MCF 10A (cell line): ENCODE measurements around the gene PLA2G4E. TPM values are rescaled to one million over a fixed set of nuclear protein-coding genes. Genes with fewer than 3 reads are reported as not detected.

ENCODE experiments used
- BruUV-seq: library from RNA; stranded (reverse); fragments of 400-500 nt; replicated peaks from 2 replicates; lab custom pipeline; 2021; lab: Mats Ljungman, UMichigan
- CTCF ChIA-PET: fragments of 300-600 bp; sonication (Branson Sonifier 250); formaldehyde crosslinking; extraction: SDS; loops from one replicate; lab custom pipeline; 2021; ENCODE audit warnings: antibody characterized with exemption, inconsistent platforms; lab: Yijun Ruan, JAX
- POLR2A ChIA-PET: fragments of 300-600, 350-650 bp; sonication (Branson Sonifier 250); formaldehyde crosslinking; extraction: SDS; loops from one replicate; lab custom pipeline; 2020; ENCODE audit warnings: antibody characterized with exemption, inconsistent platforms; lab: Yijun Ruan, JAX
- DNase-seq: peaks from one replicate; pipeline ENCODE4 v3.0.0-alpha.2; 2018; ENCODE audit not compliant: unreplicated experiment
- H3K27ac Mint-ChIP-seq: one replicate; pipeline ENCODE4 v1.8.0; 2022; ENCODE audit warnings: mild to moderate bottlenecking, low read depth, mixed read lengths; ENCODE audit not compliant: unreplicated experiment
- H3K27me3 Mint-ChIP-seq: one replicate; pipeline ENCODE4 v1.8.0; 2022; ENCODE audit warnings: mixed read lengths; ENCODE audit not compliant: insufficient read depth, unreplicated experiment
- H3K36me3 Mint-ChIP-seq: one replicate; pipeline ENCODE4 v1.8.0; 2022; ENCODE audit warnings: mild to moderate bottlenecking, moderate library complexity, mixed read lengths; ENCODE audit not compliant: insufficient read depth, unreplicated experiment
- H3K4me1 Mint-ChIP-seq: one replicate; pipeline ENCODE4 v1.8.0; 2022; ENCODE audit warnings: mixed read lengths; ENCODE audit not compliant: insufficient read depth, unreplicated experiment
- H3K4me3 Mint-ChIP-seq: one replicate; pipeline ENCODE4 v1.8.0; 2022; ENCODE audit warnings: mild to moderate bottlenecking, moderate library complexity, mixed read lengths; ENCODE audit not compliant: unreplicated experiment
- H3K9me3 Mint-ChIP-seq: one replicate; pipeline ENCODE4 v1.8.0; 2022; ENCODE audit warnings: mixed read lengths; ENCODE audit not compliant: unreplicated experiment
- intact Hi-C: fragments of 100-400 bp; cut with micrococcal nuclease; formaldehyde crosslinking; loops from 2 replicates; pipeline ENCODE4 v1.14.1; 2022
- total RNA-seq: library from RNA; stranded (reverse); gene quantifications from 2 replicates; pipeline ENCODE4 v1.2.3, GENCODE V29; 2022
- TF ChIP-seq, protein P1 (sequence below): fragments of 200-600 bp; IDR thresholded peaks from one replicate; pipeline ENCODE4 v1.8.0; 2022; ENCODE audit warnings: antibody characterized with exemption, mild to moderate bottlenecking; ENCODE audit not compliant: unreplicated experiment

The PLA2G4E gene
- total RNA-seq, 1 experiment from 2014 or later: 0.12 TPM

DNA sequence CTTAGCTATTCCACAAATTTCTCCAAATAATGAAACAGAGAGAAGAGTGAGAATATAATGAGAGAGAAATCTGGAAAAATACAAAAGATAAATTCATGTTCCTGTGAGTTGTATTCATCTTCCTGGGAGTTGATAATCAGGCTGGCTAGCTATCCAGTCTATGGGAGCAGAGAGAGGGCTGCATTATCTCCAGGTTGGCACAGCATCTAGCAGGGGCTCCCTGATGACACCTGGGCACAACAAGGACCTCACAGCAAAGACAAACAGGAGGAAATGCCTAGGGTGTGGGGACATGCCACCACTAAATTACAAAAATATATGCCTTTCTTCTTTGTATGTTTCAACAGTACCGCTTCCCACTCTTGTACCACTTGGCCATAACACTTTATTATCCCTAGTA, 50.4 kb downstream of the PLA2G4E start:
- no peaks in the 10 kb centered on the region for H3K9me3 Mint-ChIP-seq
- intact Hi-C loops: loop anchor here (5.0 kb wide), 3 partner anchors 87 to 198 kb away; partner anchors contain the start of genes JMJD7 and MAPKBP1
- no peaks in the 10 kb centered on the region for H3K36me3 Mint-ChIP-seq
- peaks cover 46% of the 10 kb centered on the region for H3K4me1 Mint-ChIP-seq
- ChIA-PET CTCF (interaction anchor here (0.7 to 1.7 kb wide), 4 partner anchors 15 to 197 kb away, joined by 3 to 7 read pairs (median 5); partner anchors contain the start of gene MAPKBP1), POLR2A (interaction anchor here (0.8 to 3.6 kb wide), 5 partner anchors 9 to 305 kb away, joined by 3 to 24 read pairs (median 3); no protein-coding TSS in a partner anchor)
- no TSS peak for BruUV-seq
- DNase-seq: no peak
- H3K4me3 Mint-ChIP-seq: peak overlapping the region; percentile 31
- H3K27me3 Mint-ChIP-seq: no peaks in the 10 kb centered on the region
- H3K27ac Mint-ChIP-seq: peak overlapping the region; percentile 66
- TF ChIP-seq, protein P1, sequence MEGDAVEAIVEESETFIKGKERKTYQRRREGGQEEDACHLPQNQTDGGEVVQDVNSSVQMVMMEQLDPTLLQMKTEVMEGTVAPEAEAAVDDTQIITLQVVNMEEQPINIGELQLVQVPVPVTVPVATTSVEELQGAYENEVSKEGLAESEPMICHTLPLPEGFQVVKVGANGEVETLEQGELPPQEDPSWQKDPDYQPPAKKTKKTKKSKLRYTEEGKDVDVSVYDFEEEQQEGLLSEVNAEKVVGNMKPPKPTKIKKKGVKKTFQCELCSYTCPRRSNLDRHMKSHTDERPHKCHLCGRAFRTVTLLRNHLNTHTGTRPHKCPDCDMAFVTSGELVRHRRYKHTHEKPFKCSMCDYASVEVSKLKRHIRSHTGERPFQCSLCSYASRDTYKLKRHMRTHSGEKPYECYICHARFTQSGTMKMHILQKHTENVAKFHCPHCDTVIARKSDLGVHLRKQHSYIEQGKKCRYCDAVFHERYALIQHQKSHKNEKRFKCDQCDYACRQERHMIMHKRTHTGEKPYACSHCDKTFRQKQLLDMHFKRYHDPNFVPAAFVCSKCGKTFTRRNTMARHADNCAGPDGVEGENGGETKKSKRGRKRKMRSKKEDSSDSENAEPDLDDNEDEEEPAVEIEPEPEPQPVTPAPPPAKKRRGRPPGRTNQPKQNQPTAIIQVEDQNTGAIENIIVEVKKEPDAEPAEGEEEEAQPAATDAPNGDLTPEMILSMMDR: no peak

DNA sequence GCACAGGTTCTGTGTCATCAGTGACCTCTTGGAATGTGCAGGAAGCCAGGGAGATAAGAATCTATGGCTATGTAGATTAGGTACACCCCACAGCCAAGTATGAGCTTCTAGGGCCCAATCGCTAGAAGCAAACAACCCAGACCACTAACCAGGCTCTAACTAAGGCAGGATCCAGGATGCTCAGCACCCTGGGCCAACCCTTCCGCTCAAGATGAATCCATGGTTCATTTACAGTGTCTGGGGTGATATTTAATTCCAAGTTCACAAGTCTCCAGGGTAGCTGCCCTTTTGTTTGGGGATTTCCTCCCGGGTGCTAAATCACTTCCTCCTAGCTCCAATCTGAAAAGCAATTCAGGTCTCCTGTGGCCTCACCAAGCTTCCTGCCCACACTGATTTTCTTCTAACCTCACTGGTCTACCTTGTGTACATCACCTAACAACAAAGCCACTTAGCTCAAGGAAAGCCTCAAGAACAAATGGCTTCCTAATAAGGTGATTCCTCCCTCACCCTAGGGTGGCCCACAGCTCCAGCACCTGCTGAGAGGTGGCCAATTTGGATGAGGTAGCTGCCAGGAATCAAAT, 50.9 kb downstream of the PLA2G4E start:
- POLR2A ChIA-PET: interaction anchor here (0.7 to 3.6 kb wide), 7 partner anchors 9 to 306 kb away, joined by 3 to 24 read pairs (median 3); no protein-coding TSS in a partner anchor
- H3K4me3 Mint-ChIP-seq: peak overlapping the region; percentile 31
- no peaks in the 10 kb centered on the region for H3K9me3 Mint-ChIP-seq
- no peaks in the 10 kb centered on the region for H3K36me3 Mint-ChIP-seq
- TF ChIP-seq, protein P1: no peak
- CTCF ChIA-PET: interaction anchor here (0.7 to 1.7 kb wide), 5 partner anchors 15 to 196 kb away, joined by 3 to 7 read pairs (median 6); partner anchors contain the start of gene MAPKBP1
- peaks cover 46% of the 10 kb centered on the region for H3K4me1 Mint-ChIP-seq
- intact Hi-C loops: loop anchor here (5.0 kb wide), 3 partner anchors 87 to 198 kb away; partner anchors contain the start of genes JMJD7 and MAPKBP1
- BruUV-seq: no TSS peak
- no peak for DNase-seq
- peak overlapping the region; percentile 66 for H3K27ac Mint-ChIP-seq
- H3K27me3 Mint-ChIP-seq: no peaks in the 10 kb centered on the region

DNA sequence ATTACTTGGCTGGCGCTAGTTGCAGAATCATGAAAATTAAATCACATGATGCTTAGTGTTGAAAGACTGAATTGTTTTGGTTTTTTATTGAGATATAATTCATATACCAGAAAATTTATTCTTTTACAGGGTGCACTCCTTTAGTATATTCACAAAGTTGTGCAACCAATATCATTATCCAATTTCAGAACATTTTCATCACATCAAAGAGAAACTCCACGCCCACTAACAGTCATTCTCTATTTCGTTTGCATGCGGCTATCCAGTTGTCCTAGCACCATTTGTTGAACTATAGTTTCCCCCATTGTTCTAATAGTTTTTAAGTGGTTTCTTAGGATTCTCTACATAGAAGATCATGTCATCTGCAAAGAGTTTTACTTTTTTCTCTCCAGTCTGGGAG, 52.1 kb downstream of the PLA2G4E start:
- no peak overlapping the region for H3K4me3 Mint-ChIP-seq

More for the DNA sequence above, 52.1 kb downstream of the PLA2G4E start:
- intact Hi-C loops: no loop called here
- peak; percentile 17 for DNase-seq
- Mint-ChIP-seq H3K27ac (no peak overlapping the region), H3K36me3 (no peaks in the 10 kb centered on the region), H3K9me3 (no peaks in the 10 kb centered on the region), H3K27me3 (no peaks in the 10 kb centered on the region), H3K4me1 (peaks cover 46% of the 10 kb centered on the region)
- TF ChIP-seq, protein P1: no peak
- CTCF ChIA-PET: interaction anchor here (1.2 kb wide), 1 partner anchor 122 kb away, joined by 6 read pairs; no protein-coding TSS in a partner anchor
- no TSS peak for BruUV-seq
- POLR2A ChIA-PET: interaction anchor here (1.1 to 3.2 kb wide), 2 partner anchors 15 to 29 kb away, joined by 3 to 15 read pairs; no protein-coding TSS in a partner anchor
